Measurements from ENCODE around the gene GABRR2.

GABRR2 gene

GRCh38 chr6:89272596-89272995, 42.5 kb downstream of the GABRR2 start:
- DNase-seq (ENCODE audit: low spot score), result no peak
- H3K27me3 ChIP-seq (ENCODE audit: insufficient read depth, poor library complexity, severe bottlenecking), result peaks cover 7% of the 10 kb centered on the region
- H3K4me3 ChIP-seq (ENCODE audit: severe bottlenecking), result no peak overlapping the region
- no peak overlapping the region for H3K27ac ChIP-seq (ENCODE audit: poor library complexity, severe bottlenecking)
- H3K4me1 ChIP-seq (ENCODE audit: insufficient read depth, poor library complexity, severe bottlenecking), result no peaks in the 10 kb centered on the region
- ATAC-seq (ENCODE audit: low read depth), result no peak
- no peaks in the 10 kb centered on the region for H3K36me3 ChIP-seq (ENCODE audit: low read depth)
- TF ChIP-seq CTCF (IDR thresholded peaks at IDR 0.05; ENCODE audit: poor library complexity, severe bottlenecking), result no peak
- no peaks in the 10 kb centered on the region for H3K9me3 ChIP-seq (ENCODE audit: severe bottlenecking)

GRCh38 chr6:89270951-89271721, 44.0 kb downstream of the GABRR2 start:
- TF ChIP-seq CTCF (IDR thresholded peaks at IDR 0.05; ENCODE audit: poor library complexity, severe bottlenecking), result no peak
- H3K27me3 ChIP-seq (ENCODE audit: insufficient read depth, poor library complexity, severe bottlenecking), result no peaks in the 10 kb centered on the region
- H3K4me3 ChIP-seq (ENCODE audit: severe bottlenecking), result no peak overlapping the region
- no peaks in the 10 kb centered on the region for H3K4me1 ChIP-seq (ENCODE audit: insufficient read depth, poor library complexity, severe bottlenecking)
- no peak overlapping the region for H3K27ac ChIP-seq (ENCODE audit: poor library complexity, severe bottlenecking)
- ATAC-seq (ENCODE audit: low read depth), result no peak
- no peaks in the 10 kb centered on the region for H3K9me3 ChIP-seq (ENCODE audit: severe bottlenecking)
- DNase-seq (ENCODE audit: low spot score), result no peak
- no peaks in the 10 kb centered on the region for H3K36me3 ChIP-seq (ENCODE audit: low read depth)

GRCh38 chr6:89269981-89270380, 45.1 kb downstream of the GABRR2 start:
- no peaks in the 10 kb centered on the region for H3K36me3 ChIP-seq (ENCODE audit: low read depth)
- no peak overlapping the region for H3K27ac ChIP-seq (ENCODE audit: poor library complexity, severe bottlenecking)
- no peak overlapping the region for H3K4me3 ChIP-seq (ENCODE audit: severe bottlenecking)
- ATAC-seq (ENCODE audit: low read depth) (no peak; the same call in 2 of the 3 replicates), DNase-seq (ENCODE audit: low spot score) (no peak)
- H3K4me1 ChIP-seq (ENCODE audit: insufficient read depth, poor library complexity, severe bottlenecking), result no peaks in the 10 kb centered on the region
- TF ChIP-seq CTCF (IDR thresholded peaks at IDR 0.05; ENCODE audit: poor library complexity, severe bottlenecking), result no peak
- no peaks in the 10 kb centered on the region for H3K9me3 ChIP-seq (ENCODE audit: severe bottlenecking)
- no peaks in the 10 kb centered on the region for H3K27me3 ChIP-seq (ENCODE audit: insufficient read depth, poor library complexity, severe bottlenecking)

GRCh38 chr6:89269252-89269651, 45.8 kb downstream of the GABRR2 start:
- H3K27ac ChIP-seq (ENCODE audit: poor library complexity, severe bottlenecking), result no peak overlapping the region
- no peak; the same call in 2 of the 3 replicates for ATAC-seq (ENCODE audit: low read depth)
- no peak for DNase-seq (ENCODE audit: low spot score)
- H3K27me3 ChIP-seq (ENCODE audit: insufficient read depth, poor library complexity, severe bottlenecking), result no peaks in the 10 kb centered on the region
- no peaks in the 10 kb centered on the region for H3K36me3 ChIP-seq (ENCODE audit: low read depth)
- H3K4me1 ChIP-seq (ENCODE audit: insufficient read depth, poor library complexity, severe bottlenecking), result no peaks in the 10 kb centered on the region
- no peak for TF ChIP-seq CTCF (IDR thresholded peaks at IDR 0.05; ENCODE audit: poor library complexity, severe bottlenecking)
- H3K4me3 ChIP-seq (ENCODE audit: severe bottlenecking), result no peak overlapping the region
- H3K9me3 ChIP-seq (ENCODE audit: severe bottlenecking), result no peaks in the 10 kb centered on the region

GRCh38 chr6:89268776-89269175, 46.3 kb downstream of the GABRR2 start:
- ATAC-seq (ENCODE audit: low read depth), result no peak

More at GRCh38 chr6:89268776-89269175, 46.3 kb downstream of the GABRR2 start:
- H3K9me3 ChIP-seq (ENCODE audit: severe bottlenecking), result no peaks in the 10 kb centered on the region
- TF ChIP-seq CTCF (IDR thresholded peaks at IDR 0.05; ENCODE audit: poor library complexity, severe bottlenecking), result no peak
- H3K36me3 ChIP-seq (ENCODE audit: low read depth), result no peaks in the 10 kb centered on the region
- H3K27ac ChIP-seq (ENCODE audit: poor library complexity, severe bottlenecking), result no peak overlapping the region
- no peaks in the 10 kb centered on the region for H3K4me1 ChIP-seq (ENCODE audit: insufficient read depth, poor library complexity, severe bottlenecking)
- no peaks in the 10 kb centered on the region for H3K27me3 ChIP-seq (ENCODE audit: insufficient read depth, poor library complexity, severe bottlenecking)
- no peak overlapping the region for H3K4me3 ChIP-seq (ENCODE audit: severe bottlenecking)
- DNase-seq (ENCODE audit: low spot score), result no peak
